GM23338 (cell line): ENCODE data around the gene PABPC1L. TPM values are rescaled to one million over a fixed set of nuclear protein-coding genes. Genes with fewer than 3 reads are reported as not detected.

Source experiments
- ATAC-seq: fragments of 200-7000 bp; cut with Tn5 transposase; 3 replicates; pipeline ENCODE4 v1.9.1; 2020
- DNase-seq: peaks from one replicate; pipeline ENCODE4 v3.0.0-alpha.2; 2015; ENCODE audit warnings: low spot score
- H2AFZ ChIP-seq: fragments of 200-600 bp; sonication (generic); 2 replicates; pipeline ENCODE4 v1.8.0; 2016; ENCODE audit warnings: antibody characterized with exemption, mild to moderate bottlenecking, moderate library complexity
- H3F3A ChIP-seq: fragments of 200-600 bp; sonication (generic); replicated peaks from 2 replicates; pipeline ENCODE4 v1.8.0; 2017; ENCODE audit warnings: antibody characterized with exemption, mixed run types, low read depth
- H3K27ac ChIP-seq: fragments of 200-600 bp; sonication (generic); 2 replicates; pipeline ENCODE4 v1.6.1; 2016; ENCODE audit warnings: low read depth
- H3K27me3 ChIP-seq: fragments of 200-600 bp; sonication (generic); 2 replicates; pipeline ENCODE4 v1.8.0; 2016; ENCODE audit warnings: mild to moderate bottlenecking, mixed run types, moderate library complexity; ENCODE audit not compliant: insufficient read depth
- H3K36me3 ChIP-seq: fragments of 200-600 bp; sonication (generic); 2 replicates; pipeline ENCODE4 v1.8.0; 2016; ENCODE audit warnings: mild to moderate bottlenecking; ENCODE audit not compliant: insufficient read depth
- H3K4me1 ChIP-seq: fragments of 200-600 bp; sonication (generic); 2 replicates; pipeline ENCODE4 v1.8.0; 2016; ENCODE audit warnings: mild to moderate bottlenecking, moderate library complexity; ENCODE audit not compliant: insufficient read depth
- H3K4me2 ChIP-seq: fragments of 200-600 bp; sonication (generic); 2 replicates; pipeline ENCODE4 v1.7.1; 2017; ENCODE audit warnings: mixed run types
- H3K4me3 ChIP-seq: fragments of 200-600 bp; sonication (generic); 2 replicates; pipeline ENCODE4 v1.6.1; 2016; ENCODE audit warnings: mixed run types
- H3K79me2 ChIP-seq: fragments of 200-600 bp; sonication (generic); replicated peaks from 2 replicates; pipeline ENCODE4 v1.8.0; 2017; ENCODE audit warnings: mild to moderate bottlenecking; ENCODE audit not compliant: insufficient read depth
- H3K9me2 ChIP-seq: fragments of 200-600 bp; sonication (generic); 2 replicates; pipeline ENCODE4 v1.8.0; 2017; ENCODE audit not compliant: insufficient read depth
- H4K20me1 ChIP-seq: fragments of 200-600 bp; sonication (generic); replicated peaks from 2 replicates; pipeline ENCODE4 v1.8.0; 2017; ENCODE audit warnings: mild to moderate bottlenecking; ENCODE audit not compliant: insufficient read depth
- H3K27ac Mint-ChIP-seq: 2 replicates; pipeline ENCODE4 v1.8.0; 2020; ENCODE audit warnings: inconsistent platforms, mild to moderate bottlenecking, moderate library complexity, mixed read lengths
- H3K27me3 Mint-ChIP-seq: 3 replicates; pipeline ENCODE4 v1.8.0; 2022; ENCODE audit warnings: low read depth, mild to moderate bottlenecking, moderate library complexity, mixed read lengths, inconsistent platforms; ENCODE audit not compliant: insufficient read depth, poor library complexity
- H3K36me3 Mint-ChIP-seq: 3 replicates; pipeline ENCODE4 v1.8.0; 2021; ENCODE audit warnings: low read depth, mild to moderate bottlenecking, inconsistent platforms, moderate library complexity, mixed read lengths
- H3K4me1 Mint-ChIP-seq: 3 replicates; pipeline ENCODE4 v1.8.0; 2020; ENCODE audit warnings: mild to moderate bottlenecking, inconsistent platforms, mixed read lengths
- H3K4me3 Mint-ChIP-seq: 3 replicates; pipeline ENCODE4 v1.8.0; 2021; ENCODE audit warnings: moderate library complexity, mild to moderate bottlenecking, inconsistent platforms, mixed read lengths
- H3K9me3 Mint-ChIP-seq: 3 replicates; pipeline ENCODE4 v1.8.0; 2020; ENCODE audit warnings: moderate library complexity, mild to moderate bottlenecking, inconsistent platforms, mixed read lengths
- CREB1 ChIP-seq: fragments of 250-450 bp; sonication (Bioruptor Pico); IDR thresholded peaks from 2 replicates; pipeline ENCODE4 v1.5.0; 2020; ENCODE audit warnings: low read depth, mild to moderate bottlenecking, moderate library complexity
- CTCF ChIP-seq, 2 experiments: fragments of 200-600 bp in 1 of 2; sonication (generic) in 1 of 2; conservative IDR thresholded peaks; 2 replicates each; pipeline versions ENCODE4 v1.5.1 to v1.6.1; 2016 to 2017; ENCODE audit warnings: antibody characterized with exemption in 2 of 2, low read depth in 2 of 2, mild to moderate bottlenecking in 2 of 2, moderate library complexity in 1 of 2
- ETS1 ChIP-seq: IDR thresholded peaks from 2 replicates; pipeline ENCODE4 v1.6.1; 2016; ENCODE audit warnings: antibody characterized with exemption
- POLR2AphosphoS5 ChIP-seq: IDR thresholded peaks from 2 replicates; pipeline ENCODE4 v1.6.1; 2016; ENCODE audit warnings: antibody characterized with exemption, low read depth
- polyA plus RNA-seq: library from polyadenylated mRNA; unstranded; fragments of >200 nt; fragmentation: Nextera tagmentation; extraction: Ambion mirVana; gene quantifications from 2 replicates; pipeline ENCODE4 v1.2.1, GENCODE V29; 2016
- total RNA-seq: library from RNA; depleted of rRNA; stranded (reverse); fragments of >200 nt; shearing (Covaris generic); gene quantifications from 2 replicates; pipeline ENCODE4 v1.2.3, GENCODE V29; 2014
- TF ChIP-seq, protein P1 (sequence below): IDR thresholded peaks from one replicate; pipeline ENCODE4 v1.6.1; 2018; ENCODE audit warnings: antibody characterized with exemption; ENCODE audit not compliant: unreplicated experiment

PABPC1L gene
- total and polyA plus RNA-seq, 2 experiments from 2014 or later = 44.4 to 49.1 TPM

- Histone ChIP-seq H3K4me2 (peak within 1 kb of the TSS; percentile 93), H3F3A (peaks cover 6% of the 10 kb centered on the region; the same call in 1 of the 2 replicates), H4K20me1 (peaks cover 15% of the 10 kb centered on the region), H3K4me3 (peak within 1 kb of the TSS; percentile 94), H3K4me1 (peaks cover 27% of the 10 kb centered on the region), H3K9me2 (no peaks in the 10 kb centered on the region), H3K36me3 (no peaks in the 10 kb centered on the region), H3K27me3 (peaks cover 34% of the 10 kb centered on the region), H3K79me2 (peaks cover 48% of the 10 kb centered on the region), H3K27ac (0 out of 2 replicates have a peak within 1 kb of the TSS, but pooled peaks have one; percentile 67), H2AFZ (peak within 1 kb of the TSS; percentile 85)
- TF ChIP-seq ETS1 = peak; percentile 84
- TF ChIP-seq, protein P1, sequence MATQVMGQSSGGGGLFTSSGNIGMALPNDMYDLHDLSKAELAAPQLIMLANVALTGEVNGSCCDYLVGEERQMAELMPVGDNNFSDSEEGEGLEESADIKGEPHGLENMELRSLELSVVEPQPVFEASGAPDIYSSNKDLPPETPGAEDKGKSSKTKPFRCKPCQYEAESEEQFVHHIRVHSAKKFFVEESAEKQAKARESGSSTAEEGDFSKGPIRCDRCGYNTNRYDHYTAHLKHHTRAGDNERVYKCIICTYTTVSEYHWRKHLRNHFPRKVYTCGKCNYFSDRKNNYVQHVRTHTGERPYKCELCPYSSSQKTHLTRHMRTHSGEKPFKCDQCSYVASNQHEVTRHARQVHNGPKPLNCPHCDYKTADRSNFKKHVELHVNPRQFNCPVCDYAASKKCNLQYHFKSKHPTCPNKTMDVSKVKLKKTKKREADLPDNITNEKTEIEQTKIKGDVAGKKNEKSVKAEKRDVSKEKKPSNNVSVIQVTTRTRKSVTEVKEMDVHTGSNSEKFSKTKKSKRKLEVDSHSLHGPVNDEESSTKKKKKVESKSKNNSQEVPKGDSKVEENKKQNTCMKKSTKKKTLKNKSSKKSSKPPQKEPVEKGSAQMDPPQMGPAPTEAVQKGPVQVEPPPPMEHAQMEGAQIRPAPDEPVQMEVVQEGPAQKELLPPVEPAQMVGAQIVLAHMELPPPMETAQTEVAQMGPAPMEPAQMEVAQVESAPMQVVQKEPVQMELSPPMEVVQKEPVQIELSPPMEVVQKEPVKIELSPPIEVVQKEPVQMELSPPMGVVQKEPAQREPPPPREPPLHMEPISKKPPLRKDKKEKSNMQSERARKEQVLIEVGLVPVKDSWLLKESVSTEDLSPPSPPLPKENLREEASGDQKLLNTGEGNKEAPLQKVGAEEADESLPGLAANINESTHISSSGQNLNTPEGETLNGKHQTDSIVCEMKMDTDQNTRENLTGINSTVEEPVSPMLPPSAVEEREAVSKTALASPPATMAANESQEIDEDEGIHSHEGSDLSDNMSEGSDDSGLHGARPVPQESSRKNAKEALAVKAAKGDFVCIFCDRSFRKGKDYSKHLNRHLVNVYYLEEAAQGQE = no peak
- TF ChIP-seq CREB1 (CRISPR knock-in tag) = peak; percentile 53
- TF ChIP-seq CTCF (conservative IDR thresholded peaks at IDR 0.05; ENCODE audit: low read depth in 2 of 2) = peak; percentile 40 to 60
- peak; percentile 95 for TF ChIP-seq POLR2AphosphoS5
- Mint-ChIP-seq H3K4me1 (peaks cover 45% of the 10 kb centered on the region), H3K9me3 (no peaks in the 10 kb centered on the region), H3K4me3 (peak within 1 kb of the TSS; percentile 100), H3K27me3 (peaks cover 20% of the 10 kb centered on the region), H3K27ac (peak within 1 kb of the TSS; percentile 91), H3K36me3 (no peaks in the 10 kb centered on the region)
- peak; percentile 97 for ATAC-seq
- peak; percentile 98 for DNase-seq
These were observed 56.4 kb downstream of the PABPC1L start, which contains the start of gene STK4 for GRCh38 chr20:44966030-44966961. Gene STK4, plus strand, starts transcription at chr20:44966512. Its CDS starts 57 bp downstream, at chr20:44966569.
